HCT116 (cell line): ENCODE data around the gene CNKSR3.

ENCODE experiments used
- CBX3 ChIP-seq: IDR thresholded peaks from 2 replicates; pipeline ENCODE4 v1.6.1; 2012; ENCODE audit warnings: low read depth
- CTCF ChIP-seq, 3 experiments: fragments of 200-600 bp in 1 of 3; sonication (generic) in 1 of 3; IDR thresholded peaks in 2 of 3; conservative IDR thresholded peaks in 1 of 3; 2 replicates each; pipeline ENCODE4 v1.5.1; 2012 to 2017; ENCODE audit warnings: low read depth in 2 of 3, low read length in 2 of 3, antibody characterized with exemption in 1 of 3, borderline replicate concordance in 1 of 3, control low read depth in 1 of 3, mild to moderate bottlenecking in 1 of 3, mixed read lengths in 1 of 3, mixed run types in 1 of 3, moderate library complexity in 1 of 3; ENCODE audit not compliant: insufficient read depth in 1 of 3
- EZH2 ChIP-seq: fragments of 200-600 bp; sonication (generic); IDR thresholded peaks from 2 replicates; pipeline ENCODE4 v1.6.1; 2017; ENCODE audit warnings: antibody characterized with exemption, mixed run types
- EZH2phosphoT487 ChIP-seq: fragments of 200-600 bp; IDR thresholded peaks from 2 replicates; pipeline ENCODE4 v1.6.1; 2018; ENCODE audit warnings: antibody characterized with exemption, borderline replicate concordance
- JUND ChIP-seq: IDR thresholded peaks from 2 replicates; pipeline ENCODE4 v1.6.1; 2012
- MAX ChIP-seq: IDR thresholded peaks from 2 replicates; pipeline ENCODE4 v1.6.1; 2012
- POLR2A ChIP-seq: IDR thresholded peaks from 2 replicates; pipeline ENCODE4 v1.7.0; 2011; ENCODE audit warnings: borderline replicate concordance; ENCODE audit not compliant: insufficient read depth, insufficient read length; ENCODE audit errors: extremely low read depth
- POLR2AphosphoS5 ChIP-seq: IDR thresholded peaks from 2 replicates; pipeline ENCODE4 v1.6.1; 2011; ENCODE audit warnings: mild to moderate bottlenecking, low read depth, low read length, moderate library complexity
- RAD21 ChIP-seq: IDR thresholded peaks from 2 replicates; pipeline ENCODE4 v1.6.1; 2012; ENCODE audit warnings: low read depth, mild to moderate bottlenecking
- REST ChIP-seq: IDR thresholded peaks from 2 replicates; pipeline ENCODE4 v1.6.1; 2012; ENCODE audit warnings: low read depth
- SIN3A ChIP-seq: IDR thresholded peaks from 2 replicates; pipeline ENCODE4 v1.6.1; 2012; ENCODE audit warnings: low read depth
- SP1 ChIP-seq: IDR thresholded peaks from 2 replicates; pipeline ENCODE4 v1.6.1; 2012; ENCODE audit warnings: low read depth
- ZFX ChIP-seq: fragments of 450-650 bp; IDR thresholded peaks from 2 replicates; pipeline ENCODE4 v1.6.1; 2017
- ZNF274 ChIP-seq: fragments of 200-500 bp; sonication (Bioruptor generic); IDR thresholded peaks from 2 replicates; pipeline ENCODE4 v1.6.1; 2014; ENCODE audit warnings: mild to moderate bottlenecking, low read depth, low read length, inconsistent platforms

GRCh38 chr6:154352898-154353585 lies 157.4 kb downstream of the CNKSR3 start:
- TF ChIP-seq CTCF (IDR thresholded peaks at IDR 0.05 in 2 of 3, conservative IDR thresholded peaks at IDR 0.05 in 1 of 3; ENCODE audit: borderline replicate concordance in 1 of 3, insufficient read depth in 1 of 3, low read depth in 2 of 3, low read length in 2 of 3) = no peak
- TF ChIP-seq CBX3 = no peak
- TF ChIP-seq SP1 = no peak
- TF ChIP-seq SIN3A = no peak
- TF ChIP-seq POLR2AphosphoS5 = no peak
- no peak for TF ChIP-seq EZH2
- TF ChIP-seq RAD21 = no peak
- TF ChIP-seq ZFX = no peak
- TF ChIP-seq POLR2A = no peak
- TF ChIP-seq EZH2phosphoT487 = no peak
- TF ChIP-seq ZNF274 = no peak
- TF ChIP-seq REST = no peak
- no peak for TF ChIP-seq JUND
- TF ChIP-seq MAX = no peak
